Activated CD4-positive, CD25-positive, alpha-beta regulatory T cell treated with anti-CD3 and anti-CD28 coated beads, Interleukin-2, amount 50 U/mL, for 16 hours (primary cell): ENCODE results near the gene PLEKHF1.
"Not testable (repeated sequence)": the region's sequence is repeated elsewhere in the genome, so short reads cannot be mapped to it uniquely, and the experiment has no call there.

Source experiments
- DNase-seq: peaks from one replicate; pipeline ENCODE4 v3.0.0-alpha.2; 2020; ENCODE audit warnings: low read depth, low spot score

The PLEKHF1 gene, protein sequence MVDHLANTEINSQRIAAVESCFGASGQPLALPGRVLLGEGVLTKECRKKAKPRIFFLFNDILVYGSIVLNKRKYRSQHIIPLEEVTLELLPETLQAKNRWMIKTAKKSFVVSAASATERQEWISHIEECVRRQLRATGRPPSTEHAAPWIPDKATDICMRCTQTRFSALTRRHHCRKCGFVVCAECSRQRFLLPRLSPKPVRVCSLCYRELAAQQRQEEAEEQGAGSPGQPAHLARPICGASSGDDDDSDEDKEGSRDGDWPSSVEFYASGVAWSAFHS

DNA sequence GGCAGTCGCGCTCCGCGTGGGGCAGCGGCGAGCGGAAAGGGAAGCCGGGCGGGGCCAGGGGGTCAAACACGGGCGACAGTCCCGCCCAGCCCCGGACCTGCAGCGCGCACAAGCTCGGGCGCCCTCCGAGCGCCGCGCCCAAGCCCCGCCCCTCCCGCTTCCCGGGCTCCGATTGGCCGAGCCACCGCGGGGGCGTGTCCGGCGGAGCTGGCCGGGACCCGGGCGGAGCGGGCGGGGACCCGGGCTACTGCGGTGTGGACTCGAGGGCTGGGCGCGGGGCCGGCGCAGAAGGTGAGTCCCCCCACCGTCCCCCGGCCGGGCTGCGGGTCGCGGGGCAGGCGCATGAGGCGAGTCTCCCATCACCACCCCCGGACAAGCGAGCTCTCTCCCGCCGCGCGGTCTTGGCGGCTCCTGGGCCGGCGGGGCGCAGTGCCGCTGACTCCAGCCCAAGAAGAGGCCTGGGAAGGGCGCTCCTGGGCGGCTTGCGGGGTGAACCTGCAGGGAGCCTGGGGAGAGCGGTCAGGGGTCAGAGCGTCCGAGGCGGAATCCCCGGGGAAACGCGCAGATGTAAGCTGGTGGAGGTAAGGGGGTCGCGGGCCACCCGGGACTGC is at the start of gene PLEKHF1:
TSS of gene PLEKHF1 (plus strand) at position 247 of the 611 bp plus-strand sequence. CDS start 8,379 bp downstream, outside the sequence.
- peak; percentile 66 for DNase-seq

DNA sequence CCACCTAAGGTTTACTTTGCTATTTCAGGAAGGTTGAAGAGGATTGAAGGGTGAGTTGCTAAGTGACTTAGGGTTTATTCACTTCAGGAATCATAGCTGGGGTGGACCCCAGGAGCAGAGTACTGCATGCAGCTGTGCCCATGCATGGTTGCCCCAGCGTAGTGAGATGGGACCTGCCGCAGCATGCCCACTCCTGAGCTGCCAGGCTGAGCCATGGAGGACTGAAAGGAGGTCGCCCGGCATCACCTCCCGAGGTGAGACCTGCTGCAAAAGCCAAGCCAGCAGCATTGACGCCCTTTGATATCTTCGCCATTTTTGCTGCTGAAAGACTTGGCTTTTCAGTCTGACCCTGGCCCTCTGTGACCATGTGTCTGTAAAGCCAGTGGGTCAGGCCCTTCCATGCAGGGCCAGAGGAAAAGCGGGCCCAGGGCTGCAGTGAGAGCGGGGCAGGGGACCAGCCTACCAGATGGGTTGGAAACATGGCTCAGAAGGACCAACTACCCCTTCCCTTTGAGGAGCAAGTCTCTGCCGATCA is 49.3 kb upstream of the PLEKHF1 start:
- DNase-seq: no peak

DNA sequence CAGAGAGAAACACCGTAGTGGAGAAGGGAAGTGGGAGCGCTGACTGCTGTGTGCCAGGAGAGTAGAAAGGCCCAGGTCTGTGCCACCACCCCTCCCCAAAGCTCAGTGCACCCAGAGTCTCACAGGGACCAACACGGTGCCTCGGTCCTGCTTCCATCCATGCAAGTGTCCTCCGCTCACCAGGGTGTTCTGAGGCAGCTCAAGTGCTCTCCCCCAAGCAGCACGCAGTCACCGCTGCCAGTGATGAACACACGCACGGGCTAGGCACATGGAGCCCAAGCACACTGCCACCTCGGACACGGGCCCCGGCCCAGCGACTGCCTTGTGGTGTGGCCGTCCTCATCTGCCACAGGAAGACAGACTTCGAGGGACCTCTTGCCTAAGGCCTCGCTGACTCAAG is 48.7 kb upstream of the PLEKHF1 start:
- DNase-seq: no peak

DNA sequence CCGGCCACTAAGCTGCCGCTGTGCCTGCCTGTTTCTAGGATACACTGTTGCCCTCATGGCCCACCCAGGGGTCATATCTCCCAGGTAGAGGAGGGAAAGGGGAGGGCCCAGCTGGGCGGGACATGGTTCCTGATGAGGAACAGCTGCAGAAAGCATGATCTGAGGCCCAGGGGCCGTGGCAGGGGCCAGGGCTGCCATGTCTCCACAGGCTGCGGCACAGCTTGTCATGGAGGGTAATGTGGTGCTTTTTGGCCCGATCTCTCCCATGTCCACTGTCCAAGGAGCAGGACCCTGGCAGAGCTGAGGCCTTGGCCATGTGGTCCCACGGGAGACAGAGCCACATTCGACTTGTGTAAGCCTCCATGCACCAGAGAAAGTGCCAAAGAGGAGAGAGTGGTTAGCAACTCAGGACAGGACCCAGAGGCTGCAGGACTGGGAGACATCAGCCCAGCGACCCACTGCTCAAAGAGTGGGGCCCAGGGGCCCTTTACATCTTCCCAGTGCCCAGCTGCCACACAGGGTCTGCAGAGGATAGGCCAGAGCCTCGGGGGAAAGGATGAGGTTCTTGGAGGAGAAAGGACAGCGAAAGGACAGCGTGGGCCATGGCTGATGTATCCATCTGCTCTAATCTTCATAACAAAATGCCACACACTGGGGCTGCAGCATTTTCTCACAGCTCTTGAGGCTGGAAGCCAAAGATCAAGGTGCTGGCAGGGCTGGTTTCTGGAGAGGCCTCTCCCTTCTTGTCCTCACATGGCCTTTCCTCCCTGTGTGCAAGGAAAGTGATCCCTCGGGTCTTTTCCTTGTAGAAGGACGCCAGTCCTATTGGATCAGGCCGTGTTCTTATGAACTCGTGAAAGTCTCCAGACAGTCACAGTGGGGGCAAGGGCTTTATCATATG is 47.6 kb upstream of the PLEKHF1 start:
- no peak for DNase-seq

DNA sequence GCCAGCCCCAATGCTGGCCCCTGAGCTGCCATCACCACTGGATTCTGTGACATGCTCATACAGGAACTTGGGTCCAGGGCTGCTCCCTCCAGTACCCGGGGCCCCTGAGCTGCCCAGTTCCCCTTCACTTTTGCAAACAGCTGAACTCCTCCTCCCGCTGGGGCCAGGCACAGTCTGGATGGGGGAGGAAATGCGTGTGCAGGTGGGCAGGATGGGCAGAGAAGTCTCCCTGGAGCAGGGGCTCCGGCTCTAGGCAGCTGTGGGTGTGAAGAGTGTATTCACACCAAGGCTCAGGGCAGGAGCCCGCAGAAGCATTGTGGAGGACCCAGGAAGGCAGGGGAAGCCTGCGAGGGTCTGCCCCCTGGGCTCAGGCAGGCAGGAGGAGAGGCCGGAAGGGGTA is 46.8 kb upstream of the PLEKHF1 start:
- DNase-seq: no peak

DNA sequence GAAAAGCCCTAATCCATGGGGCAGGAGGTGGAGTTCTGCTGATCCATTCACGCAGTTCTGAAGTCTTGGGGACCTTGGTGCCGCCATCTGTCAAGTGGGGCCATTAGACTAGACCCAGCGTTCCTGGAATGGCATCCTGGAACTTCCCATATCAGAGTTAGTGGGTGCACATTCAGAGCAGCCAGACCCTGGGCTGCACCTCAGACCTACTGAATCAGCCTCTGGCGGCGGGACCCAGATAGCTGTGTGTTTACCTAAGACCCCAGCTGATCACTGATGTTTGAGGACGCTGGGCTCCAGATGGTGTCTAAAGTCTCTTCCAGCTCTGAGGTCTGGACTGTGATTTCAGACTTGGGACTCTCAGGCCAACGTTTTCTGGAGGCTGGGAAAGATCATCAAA is 46.4 kb upstream of the PLEKHF1 start:
- DNase-seq: no peak

DNA sequence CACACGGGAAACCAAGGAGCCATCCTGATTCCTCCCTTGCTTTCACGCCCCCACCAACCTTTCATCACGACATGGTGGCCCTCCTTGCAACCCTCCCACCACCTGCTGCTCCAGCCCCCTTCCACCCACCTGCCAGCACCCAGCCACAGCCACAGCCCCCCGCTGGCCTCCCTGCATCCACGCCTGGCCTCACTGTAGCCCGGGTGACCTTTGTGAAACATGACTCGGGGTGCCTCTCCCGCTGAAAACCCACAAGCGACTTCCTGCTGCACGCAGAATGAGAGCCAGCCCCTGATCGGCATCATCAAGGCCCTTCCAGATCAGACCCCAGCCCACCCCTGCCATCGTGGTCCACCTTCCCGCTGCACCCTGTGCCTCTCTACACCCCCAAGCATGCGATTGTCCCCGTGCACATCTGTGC is 44.3 kb upstream of the PLEKHF1 start:
- DNase-seq: no peak

DNA sequence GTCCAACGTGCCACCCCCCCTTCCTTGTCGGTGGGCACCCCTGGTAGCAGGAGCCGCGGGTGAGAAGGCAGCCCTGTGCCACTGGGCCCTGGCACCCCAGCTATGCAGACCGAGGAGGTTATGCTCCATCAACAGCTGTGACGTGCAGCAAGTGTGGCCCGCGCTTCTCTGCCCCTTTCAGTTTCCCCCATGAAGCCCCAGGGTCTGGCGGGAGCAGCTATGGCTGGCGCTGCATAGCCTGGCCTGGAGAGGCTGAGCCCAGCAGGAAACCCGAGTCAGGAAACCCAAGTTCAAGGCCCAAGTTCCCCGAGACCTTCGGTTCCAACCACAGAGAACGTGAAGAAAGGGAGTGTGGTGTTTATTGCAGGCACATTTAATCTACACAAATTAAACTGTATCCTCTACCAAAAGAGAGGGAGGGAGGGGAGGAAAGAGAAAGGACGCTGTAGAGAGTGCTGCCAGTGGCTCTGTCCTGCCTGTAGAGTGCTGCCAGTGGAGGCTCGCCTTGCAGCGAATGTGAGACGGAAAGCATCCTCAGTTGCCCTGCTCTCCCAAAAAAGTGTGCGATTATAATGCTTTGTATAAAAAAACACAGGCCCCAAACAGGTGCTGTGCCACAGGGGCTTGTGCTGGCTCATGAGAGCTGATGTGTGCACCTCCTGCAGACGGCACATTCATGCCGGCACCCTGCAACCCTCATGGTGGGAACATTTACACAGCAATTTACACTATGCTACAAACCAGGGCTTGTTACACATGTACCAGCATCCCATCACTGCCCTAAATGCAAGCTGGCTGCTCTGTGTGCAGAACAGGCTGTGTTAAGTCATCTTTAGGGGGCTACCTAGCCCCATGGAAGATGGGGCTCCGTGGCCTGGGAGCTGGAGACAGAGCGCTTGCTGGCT is 42.8 kb upstream of the PLEKHF1 start:
- DNase-seq: no peak

DNA sequence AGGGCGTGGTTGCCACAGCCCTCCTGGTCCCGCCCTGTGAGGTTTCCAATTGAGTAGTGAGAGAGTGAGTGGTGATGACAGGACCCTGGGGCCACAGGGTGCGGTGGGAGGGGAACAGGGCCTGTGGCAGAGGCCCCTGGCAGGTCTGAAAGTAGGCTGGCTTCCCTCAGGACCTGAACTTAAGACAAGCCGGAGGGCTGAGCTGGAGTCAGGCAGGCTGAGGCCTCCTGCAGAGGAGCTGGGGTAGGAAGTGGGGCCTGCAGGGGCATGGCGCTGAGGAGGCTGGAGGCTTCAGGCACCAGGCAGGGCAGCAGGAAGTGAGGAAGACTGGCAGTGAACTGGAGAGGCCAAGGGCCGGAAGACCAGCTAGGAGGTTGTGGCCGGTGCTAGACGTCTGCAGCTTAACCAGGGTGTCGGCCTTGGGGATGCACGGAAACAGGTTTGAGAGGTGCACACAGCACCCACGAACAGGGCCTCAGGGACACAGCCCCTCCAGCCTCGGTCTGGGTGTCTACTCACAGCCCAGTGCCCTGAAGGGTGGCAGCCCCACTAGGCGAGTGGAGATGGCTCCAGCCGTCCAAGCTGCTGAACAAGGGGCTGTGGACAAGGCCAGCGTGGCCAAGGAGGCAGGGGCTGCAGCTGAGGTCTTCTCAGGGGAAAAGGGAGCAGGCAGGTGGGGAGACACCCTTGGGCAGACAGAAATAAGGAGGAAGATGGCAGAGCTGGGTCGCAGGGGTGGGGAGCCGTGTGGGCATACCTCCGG is 41.4 kb upstream of the PLEKHF1 start:
- no peak for DNase-seq

DNA sequence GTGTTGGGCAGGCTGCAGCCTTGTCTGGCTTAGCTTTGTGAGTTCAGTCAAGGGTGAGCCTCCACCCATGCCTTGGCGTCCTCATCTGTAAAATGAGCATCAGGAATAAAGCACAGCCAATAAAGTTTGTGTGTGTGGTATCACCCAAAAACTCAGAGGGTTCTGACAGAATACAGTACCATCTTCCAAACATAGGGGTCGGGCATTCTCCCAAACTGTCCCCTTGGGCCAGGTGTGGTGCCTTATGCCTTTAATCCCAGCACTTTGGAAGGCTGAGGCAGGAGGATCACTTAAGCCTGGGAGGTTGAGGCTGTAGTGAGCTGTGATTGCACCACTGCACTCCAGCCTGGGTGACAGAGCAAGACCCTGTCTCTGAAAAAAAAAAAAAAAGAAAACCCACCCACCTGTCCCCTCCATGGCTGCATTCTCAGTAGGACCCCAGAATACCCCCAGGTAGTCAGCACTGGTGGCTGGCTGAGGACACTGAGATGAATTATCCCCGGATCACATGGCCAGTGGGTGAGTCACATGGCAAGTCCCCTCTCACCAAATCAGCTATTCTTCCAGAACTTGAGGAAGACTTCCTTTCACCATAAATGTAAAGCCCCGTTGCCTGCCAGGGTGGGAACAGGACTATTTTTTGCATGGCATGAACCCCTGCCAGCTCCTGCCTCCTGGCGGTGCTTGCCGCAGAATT is 40.6 kb upstream of the PLEKHF1 start:
- no peak for DNase-seq

DNA sequence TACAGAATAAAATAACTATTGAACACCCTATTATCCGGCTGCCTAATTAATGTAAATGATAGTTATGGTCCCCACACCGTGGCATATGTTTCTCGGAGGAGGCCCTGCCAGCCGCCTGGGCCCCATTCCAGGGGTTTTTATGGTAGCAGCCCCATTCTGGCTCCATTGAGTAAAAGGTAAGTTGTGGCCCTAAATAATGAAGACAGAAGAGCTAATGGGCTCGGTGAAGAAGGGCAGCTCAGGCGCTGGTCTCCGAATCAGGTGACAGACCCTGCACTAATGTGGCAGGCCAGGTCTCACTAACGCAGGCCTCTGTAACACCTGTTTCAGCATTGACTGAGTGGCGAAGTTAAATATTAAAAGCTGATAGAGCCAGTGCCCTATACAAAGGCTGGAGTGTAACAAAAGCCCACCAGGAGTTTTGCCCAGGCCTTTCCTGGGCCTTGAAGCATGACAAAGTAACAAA is 40.0 kb upstream of the PLEKHF1 start:
- DNase-seq: no peak

DNA sequence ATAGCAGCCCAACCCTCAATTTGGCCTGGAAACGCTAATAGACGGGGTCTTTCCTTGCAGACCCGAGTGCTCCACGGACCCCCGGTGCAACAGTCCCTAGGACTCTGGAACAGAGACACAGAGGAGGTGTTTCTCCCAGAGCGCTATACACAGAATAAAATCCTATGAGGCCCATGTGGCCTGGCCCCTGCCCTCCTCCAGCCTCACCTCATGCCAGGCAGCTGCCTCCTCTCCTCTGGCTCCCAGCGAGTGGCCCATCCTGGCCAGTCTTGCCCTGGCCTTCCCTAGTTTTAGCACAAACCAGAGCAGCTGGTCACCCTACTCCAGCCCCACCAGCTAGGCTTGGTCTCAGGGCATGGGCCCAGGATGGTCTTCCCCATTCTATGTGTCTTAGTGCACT is 38.9 kb upstream of the PLEKHF1 start:
- DNase-seq: no peak

DNA sequence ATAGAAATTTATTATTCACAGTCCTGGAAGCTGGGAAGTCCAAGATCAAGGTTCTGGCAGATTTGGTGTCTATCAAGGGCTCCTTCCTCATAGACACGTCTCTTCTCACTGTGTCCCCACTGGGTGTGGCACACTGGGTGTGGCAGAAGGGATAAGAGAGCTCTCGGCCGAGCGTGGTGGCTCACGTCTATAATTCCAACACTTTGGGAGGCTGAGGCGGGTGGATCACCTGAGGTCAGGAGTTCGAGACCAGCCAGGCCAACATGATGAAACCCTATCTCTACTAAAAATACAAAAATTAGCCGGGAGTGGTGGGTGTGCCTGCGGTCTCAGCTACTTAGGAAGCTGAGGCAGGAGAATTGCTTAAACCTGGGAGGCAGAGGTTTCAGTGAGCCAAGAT is 38.4 kb upstream of the PLEKHF1 start:
- not testable (repeated sequence) for DNase-seq

DNA sequence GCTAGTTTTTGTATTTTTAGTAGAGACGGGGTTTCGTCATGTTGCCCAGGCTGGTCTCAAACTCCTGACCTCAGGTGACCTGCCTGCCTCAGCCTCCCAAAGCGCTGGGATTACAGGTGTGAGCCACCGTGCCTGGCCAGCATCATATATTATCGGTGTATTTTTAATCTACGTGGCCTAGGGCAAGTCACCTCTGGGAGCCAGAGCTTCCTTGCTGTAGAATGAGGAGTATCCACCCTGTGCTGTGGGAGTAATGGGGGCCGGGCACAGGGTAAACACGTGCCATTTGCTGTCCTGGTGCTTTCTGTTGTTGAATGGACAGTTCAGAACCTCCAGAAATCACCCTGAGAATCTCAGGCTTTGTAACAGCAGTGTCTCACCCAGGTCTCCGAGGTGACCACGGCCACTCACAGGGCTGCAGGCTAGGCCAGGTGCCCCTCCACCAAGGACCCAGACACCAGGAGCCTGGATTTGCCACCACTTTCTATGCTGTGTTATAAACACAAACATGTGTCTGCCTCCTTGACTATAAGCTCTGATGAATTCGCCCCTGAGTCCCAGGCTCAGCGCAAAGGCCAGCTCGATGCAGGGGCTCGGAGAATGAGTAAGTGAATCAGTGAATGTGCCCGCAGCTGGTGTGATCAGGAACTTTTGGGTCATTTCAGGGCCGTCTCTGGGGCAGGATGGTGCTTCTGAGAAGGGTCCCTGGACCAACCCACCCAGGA is 36.4 kb upstream of the PLEKHF1 start:
- DNase-seq: no peak

DNA sequence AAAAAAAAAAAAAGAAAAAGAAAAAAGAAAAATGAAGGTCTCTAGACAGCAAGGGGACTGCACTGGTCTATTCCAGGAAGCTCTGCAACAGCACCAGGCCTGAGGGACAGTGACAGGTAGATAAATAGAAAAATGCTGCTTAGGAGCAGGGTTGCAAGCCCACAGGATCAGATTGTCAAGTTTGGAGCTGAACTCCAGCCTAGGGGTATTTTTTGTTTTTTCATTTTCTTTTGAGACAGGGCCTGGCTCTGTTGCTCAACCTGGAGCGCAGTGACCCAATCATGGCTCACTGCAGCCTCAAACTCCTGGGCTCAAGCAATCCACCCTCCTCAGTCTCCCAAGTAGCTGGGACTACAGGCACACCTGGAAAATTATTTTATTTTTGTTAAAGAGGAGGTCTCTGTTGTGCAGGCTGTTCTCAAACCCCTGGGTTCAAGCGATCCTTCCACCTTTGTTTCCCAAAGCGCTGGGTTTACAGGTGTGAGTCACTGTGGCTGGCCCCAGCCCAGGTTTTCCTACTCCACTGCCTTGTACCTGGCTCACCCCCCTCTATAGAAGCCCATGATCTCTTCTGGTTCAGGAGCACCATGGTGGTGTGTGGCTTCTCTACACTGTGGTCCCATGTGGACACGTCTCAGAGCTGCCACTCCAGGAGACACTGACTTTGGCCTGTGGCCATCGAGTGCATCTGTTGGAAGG is 35.3 kb upstream of the PLEKHF1 start:
- no peak for DNase-seq

DNA sequence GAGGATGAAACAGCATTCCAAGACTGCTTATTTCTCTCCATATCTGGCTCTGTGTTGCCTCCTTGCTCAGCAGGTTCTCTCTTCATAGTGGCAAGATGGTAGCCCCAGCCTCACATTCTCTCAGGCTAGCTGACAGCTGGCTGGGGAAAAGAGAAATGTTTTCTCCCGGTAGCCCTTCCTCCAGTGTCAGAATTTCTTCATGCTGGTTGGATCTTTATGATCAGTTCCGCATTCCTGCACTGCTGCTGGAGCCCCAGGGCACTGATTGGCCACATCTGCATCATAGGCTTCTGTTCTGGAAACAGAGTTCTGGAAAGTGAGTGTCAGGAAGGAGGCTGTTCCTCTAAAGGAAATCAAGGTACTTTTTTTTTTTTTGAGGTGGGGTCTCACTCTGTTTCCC is 34.6 kb upstream of the PLEKHF1 start:
- no peak for DNase-seq

DNA sequence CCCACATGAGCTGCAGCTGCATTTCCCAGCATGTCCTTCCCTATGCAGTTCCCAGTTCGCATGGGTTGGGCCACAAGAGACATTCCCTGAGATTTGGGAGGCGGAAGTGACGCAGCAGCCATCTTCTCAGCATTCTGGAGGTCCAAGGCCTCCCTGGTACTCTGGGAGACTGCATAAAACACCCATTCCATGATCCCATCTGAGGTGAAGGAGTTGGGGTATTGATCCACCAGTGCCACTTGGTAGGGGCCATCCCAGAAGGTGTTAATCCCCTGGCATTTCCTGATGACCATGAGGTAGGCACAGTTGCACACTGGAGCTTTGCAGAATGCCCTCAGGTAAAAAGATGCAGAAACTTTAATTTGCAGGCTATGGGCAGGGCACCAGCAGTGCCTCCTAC is 33.8 kb upstream of the PLEKHF1 start:
- no peak for DNase-seq

DNA sequence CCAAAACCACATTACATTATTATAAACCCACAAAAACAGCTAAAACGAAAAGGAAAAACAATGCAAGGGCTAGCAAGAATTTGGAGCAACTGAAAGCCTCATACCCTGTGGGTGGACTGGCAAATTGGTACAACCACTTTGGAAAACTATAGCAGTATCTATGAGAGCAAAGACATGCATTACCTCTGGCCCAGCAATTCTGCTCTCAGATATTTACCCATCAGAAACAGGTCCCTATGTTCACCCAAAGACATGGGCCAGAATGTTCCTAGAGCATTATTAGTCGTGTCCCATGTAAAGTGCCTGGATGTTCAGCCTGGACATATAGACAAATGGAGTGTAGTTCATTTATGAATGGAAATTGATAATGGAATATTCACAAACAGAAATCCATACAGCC is 31.3 kb upstream of the PLEKHF1 start:
- DNase-seq: no peak
